T-helper 1 cell treated with Interleukin-12 subunit alpha and Interleukin-12 subunit beta and Interleukin-4 antibody, amounts not matched to agents 30 μg/mL and 1 μg/mL, for 36 hours (primary cell): Measurements from ENCODE around the gene LRRC41.
"Not testable (repeated sequence)": the region's sequence is repeated elsewhere in the genome, so short reads cannot be mapped to it uniquely, and the experiment has no call there.

Experiments used
- H3K27ac Mint-ChIP-seq: one replicate; pipeline ENCODE4 v1.8.0; 2021; ENCODE audit warnings: mild to moderate bottlenecking, mixed read lengths
- H3K27me3 Mint-ChIP-seq: one replicate; pipeline ENCODE4 v1.8.0; 2021; ENCODE audit warnings: low read depth, mixed read lengths
- H3K36me3 Mint-ChIP-seq: one replicate; pipeline ENCODE4 v1.8.0; 2021; ENCODE audit warnings: low read depth, mixed read lengths
- H3K4me1 Mint-ChIP-seq: one replicate; pipeline ENCODE4 v1.8.0; 2021; ENCODE audit warnings: low read depth, mixed read lengths
- H3K4me3 Mint-ChIP-seq: one replicate; pipeline ENCODE4 v1.8.0; 2021; ENCODE audit warnings: mild to moderate bottlenecking, moderate library complexity, mixed read lengths
- H3K9me3 Mint-ChIP-seq: one replicate; pipeline ENCODE4 v1.8.0; 2021; ENCODE audit warnings: mixed read lengths

Gene LRRC41

GRCh38 chr1:46333300-46334029 is 30.0 kb upstream of the LRRC41 start:
- Mint-ChIP-seq H3K36me3 (no peaks in the 10 kb centered on the region), H3K9me3 (no peaks in the 10 kb centered on the region), H3K4me1 (no peaks in the 10 kb centered on the region), H3K27me3 (no peaks in the 10 kb centered on the region), H3K27ac (no peak overlapping the region), H3K4me3 (no peak overlapping the region)

- H3K27ac Mint-ChIP-seq, H3K4me1 Mint-ChIP-seq, H3K9me3 Mint-ChIP-seq, H3K27me3 Mint-ChIP-seq, H3K36me3 Mint-ChIP-seq, H3K4me3 Mint-ChIP-seq: not testable (repeated sequence)
Measured at GRCh38 chr1:46331786-46332540, 28.5 kb upstream of the LRRC41 start.

- H3K4me3 Mint-ChIP-seq, H3K27me3 Mint-ChIP-seq, H3K4me1 Mint-ChIP-seq, H3K9me3 Mint-ChIP-seq, H3K27ac Mint-ChIP-seq, H3K36me3 Mint-ChIP-seq: not testable (repeated sequence)
Measured at GRCh38 chr1:46330381-46330780, 27.0 kb upstream of the LRRC41 start.

GRCh38 chr1:46329807-46330206 is 26.4 kb upstream of the LRRC41 start:
- H3K4me3 Mint-ChIP-seq, H3K27me3 Mint-ChIP-seq, H3K36me3 Mint-ChIP-seq, H3K4me1 Mint-ChIP-seq, H3K9me3 Mint-ChIP-seq, H3K27ac Mint-ChIP-seq: not testable (repeated sequence)

GRCh38 chr1:46328182-46328581 is 24.8 kb upstream of the LRRC41 start:
- H3K4me3 Mint-ChIP-seq, H3K4me1 Mint-ChIP-seq, H3K27ac Mint-ChIP-seq, H3K36me3 Mint-ChIP-seq, H3K9me3 Mint-ChIP-seq, H3K27me3 Mint-ChIP-seq: not testable (repeated sequence)

GRCh38 chr1:46325285-46326076 is 22.1 kb upstream of the LRRC41 start:
- not testable (repeated sequence) for H3K4me3 Mint-ChIP-seq, H3K27ac Mint-ChIP-seq, H3K9me3 Mint-ChIP-seq, H3K36me3 Mint-ChIP-seq, H3K4me1 Mint-ChIP-seq, H3K27me3 Mint-ChIP-seq

- H3K4me3 Mint-ChIP-seq, H3K36me3 Mint-ChIP-seq: not testable (repeated sequence)
Measured at GRCh38 chr1:46322191-46322590, 18.8 kb upstream of the LRRC41 start.

GRCh38 chr1:46319960-46320914 is 16.8 kb upstream of the LRRC41 start:
- not testable (repeated sequence) for H3K4me1 Mint-ChIP-seq, H3K4me3 Mint-ChIP-seq, H3K27me3 Mint-ChIP-seq, H3K9me3 Mint-ChIP-seq, H3K27ac Mint-ChIP-seq
- peaks cover 13% of the 10 kb centered on the region for H3K36me3 Mint-ChIP-seq

More at GRCh38 chr1:46322191-46322590, 18.8 kb upstream of the LRRC41 start:
- H3K9me3 Mint-ChIP-seq, H3K4me1 Mint-ChIP-seq, H3K27ac Mint-ChIP-seq, H3K27me3 Mint-ChIP-seq: not testable (repeated sequence)

GRCh38 chr1:46319301-46319700 is 15.9 kb upstream of the LRRC41 start:
- H3K4me1 Mint-ChIP-seq, H3K27me3 Mint-ChIP-seq, H3K9me3 Mint-ChIP-seq, H3K27ac Mint-ChIP-seq, H3K4me3 Mint-ChIP-seq: not testable (repeated sequence)
- H3K36me3 Mint-ChIP-seq = peaks cover 19% of the 10 kb centered on the region

GRCh38 chr1:46317323-46317722 is 13.9 kb upstream of the LRRC41 start:
- Mint-ChIP-seq H3K9me3 (no peaks in the 10 kb centered on the region), H3K27ac (no peak overlapping the region), H3K4me1 (no peaks in the 10 kb centered on the region), H3K27me3 (no peaks in the 10 kb centered on the region), H3K4me3 (no peak overlapping the region), H3K36me3 (peaks cover 28% of the 10 kb centered on the region)

- Mint-ChIP-seq H3K36me3 (peaks cover 32% of the 10 kb centered on the region), H3K27me3 (no peaks in the 10 kb centered on the region), H3K4me1 (no peaks in the 10 kb centered on the region), H3K27ac (no peak overlapping the region), H3K4me3 (no peak overlapping the region), H3K9me3 (no peaks in the 10 kb centered on the region)
Measured at GRCh38 chr1:46315669-46316403, 12.4 kb upstream of the LRRC41 start.

- no peaks in the 10 kb centered on the region for H3K9me3 Mint-ChIP-seq
- H3K36me3 Mint-ChIP-seq = peaks cover 34% of the 10 kb centered on the region
- peaks cover 21% of the 10 kb centered on the region for H3K4me1 Mint-ChIP-seq
- no peak overlapping the region for H3K4me3 Mint-ChIP-seq
- no peak overlapping the region for H3K27ac Mint-ChIP-seq
- H3K27me3 Mint-ChIP-seq = no peaks in the 10 kb centered on the region
Measured at GRCh38 chr1:46310321-46310720, 6.9 kb upstream of the LRRC41 start.

- Mint-ChIP-seq H3K36me3 (peaks cover 30% of the 10 kb centered on the region), H3K27ac (no peak overlapping the region), H3K9me3 (no peaks in the 10 kb centered on the region)
Measured at GRCh38 chr1:46309401-46310159, 6.2 kb upstream of the LRRC41 start.

More at GRCh38 chr1:46309401-46310159, 6.2 kb upstream of the LRRC41 start:
- H3K4me1 Mint-ChIP-seq = peaks cover 24% of the 10 kb centered on the region
- H3K4me3 Mint-ChIP-seq = no peak overlapping the region
- no peaks in the 10 kb centered on the region for H3K27me3 Mint-ChIP-seq
